CD4-positive, alpha-beta T cell treated with Interleukin-4 for 1 hour (primary cell): ENCODE data around the gene TMEM98.
"Not testable (repeated sequence)": the region's sequence is repeated elsewhere in the genome, so short reads cannot be mapped to it uniquely, and the experiment has no call there.

Source experiments
- DNase-seq, 2 donors: peaks; one replicate each; pipeline ENCODE4 v3.0.0-alpha.2; 2020 to 2022

Gene TMEM98

GRCh38 chr17:32987453-32987805, 59.5 kb downstream of the TMEM98 start:
- DNase-seq, result not testable (repeated sequence)

- DNase-seq, result not testable (repeated sequence)
Measured at GRCh38 chr17:32987868-32988267, 59.9 kb downstream of the TMEM98 start.

DNA sequence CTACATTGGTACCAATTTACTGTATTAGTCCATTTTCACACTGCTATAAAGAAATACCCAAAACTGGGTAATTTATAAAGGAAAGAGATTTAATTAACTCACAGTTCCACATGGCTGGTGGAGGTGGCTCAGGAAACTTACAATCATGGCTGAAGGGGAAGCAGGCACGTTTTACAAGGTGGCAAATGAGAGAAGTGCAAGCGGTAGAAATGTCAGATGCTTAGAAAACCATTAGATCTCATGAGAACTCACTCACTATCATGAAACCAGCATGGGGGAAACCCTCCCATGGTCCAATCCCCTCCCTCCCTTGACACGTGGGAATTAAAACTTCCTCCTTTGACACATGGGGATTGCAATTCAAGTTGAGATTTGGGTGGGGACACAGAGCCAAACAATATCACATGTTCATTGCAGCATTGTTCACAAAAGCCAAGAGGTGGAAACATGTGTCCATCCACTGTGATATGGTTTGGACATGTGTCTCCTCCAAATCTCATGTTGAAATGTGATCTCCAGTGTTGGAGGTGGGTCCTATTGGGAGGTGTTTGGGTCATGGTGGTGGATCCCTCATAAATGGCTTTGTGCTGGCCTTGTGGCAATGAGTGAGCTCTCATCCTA, 60.6 kb downstream of the TMEM98 start:
- no peak for DNase-seq

DNA sequence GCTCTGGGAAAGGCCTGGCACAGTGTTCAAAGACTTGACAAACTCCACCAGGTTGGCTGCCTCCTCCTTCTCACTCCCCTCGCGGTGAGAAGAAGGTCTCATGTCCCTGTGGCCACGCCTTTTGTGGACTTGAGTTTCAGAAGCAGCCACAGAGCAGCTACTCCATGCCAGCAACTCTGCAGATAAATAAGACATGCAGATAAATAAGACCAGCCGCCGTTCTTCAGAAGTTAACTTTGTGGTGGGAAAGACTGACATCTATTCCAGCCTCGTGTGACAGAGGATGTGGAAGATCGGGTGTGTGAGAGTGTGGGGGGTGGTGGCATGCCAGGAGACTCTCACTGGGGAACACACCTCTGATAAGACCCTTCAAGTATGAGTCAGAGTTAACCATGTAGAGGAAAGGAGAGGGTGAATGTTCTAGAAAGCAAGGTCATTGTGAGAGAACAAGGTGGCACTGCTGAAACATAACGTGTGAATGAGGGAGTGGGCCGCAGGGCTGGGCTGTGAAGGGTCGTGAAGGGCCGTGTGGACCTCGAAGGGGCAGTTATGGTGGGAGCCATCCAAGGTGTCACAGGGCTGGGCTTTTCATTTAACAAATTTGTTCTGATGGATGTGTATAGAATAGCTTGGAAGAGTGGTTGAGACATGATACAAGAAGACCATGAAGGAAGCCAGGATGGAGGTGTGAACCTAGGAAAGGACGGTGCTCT, 64.5 kb downstream of the TMEM98 start:
- DNase-seq, result no peak

GRCh38 chr17:32993977-32994376, 66.0 kb downstream of the TMEM98 start:
- no peak for DNase-seq
